Measurements from ENCODE around the gene SH3BP5. TPM values are rescaled to one million over a fixed set of nuclear protein-coding genes. Genes with fewer than 3 reads are reported as not detected.

Gene SH3BP5
- total and polyA plus RNA-seq, 2 experiments from 2014 or later = 37.8 to 39.2 TPM

DNA sequence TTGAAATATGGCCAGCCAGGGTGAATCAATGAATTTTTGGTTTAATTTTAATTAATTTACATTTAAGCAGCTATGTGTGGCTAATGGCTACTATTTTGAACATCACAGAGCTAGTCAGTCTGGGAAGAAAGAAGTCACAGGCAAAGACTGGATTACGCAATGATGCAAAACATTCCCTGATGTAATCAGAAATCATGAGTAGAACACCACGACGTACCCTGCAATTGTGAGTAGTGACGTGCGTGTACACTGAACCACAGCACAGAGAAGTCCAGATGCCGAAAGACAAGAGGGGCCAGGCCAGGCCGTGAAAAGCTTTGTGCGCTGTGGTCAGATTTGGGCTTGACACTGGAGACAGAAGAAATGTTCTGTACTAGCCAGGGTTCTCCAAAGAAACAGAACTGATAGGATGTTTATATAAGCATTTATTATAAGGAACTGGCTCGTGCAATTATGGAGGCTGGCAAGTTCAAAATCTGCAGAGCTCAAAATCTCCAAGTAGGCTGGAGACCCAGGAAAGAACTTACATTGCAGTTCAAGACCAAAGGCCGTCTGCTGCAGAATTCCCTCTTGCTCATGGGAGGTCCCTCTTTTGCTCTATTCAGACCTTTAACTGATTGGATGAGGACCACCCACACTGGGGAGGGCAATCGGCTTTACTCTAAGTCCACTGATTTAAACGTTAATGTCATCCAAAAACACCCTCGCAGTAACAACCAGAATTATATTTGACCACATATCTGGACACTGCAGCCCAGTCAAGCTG is 44.6 kb downstream of the SH3BP5 start:
- peak overlapping the region; percentile 43; the same call in 1 of the 2 replicates for H3K9ac ChIP-seq
- H3K27ac ChIP-seq = peak overlapping the region; percentile 55

DNA sequence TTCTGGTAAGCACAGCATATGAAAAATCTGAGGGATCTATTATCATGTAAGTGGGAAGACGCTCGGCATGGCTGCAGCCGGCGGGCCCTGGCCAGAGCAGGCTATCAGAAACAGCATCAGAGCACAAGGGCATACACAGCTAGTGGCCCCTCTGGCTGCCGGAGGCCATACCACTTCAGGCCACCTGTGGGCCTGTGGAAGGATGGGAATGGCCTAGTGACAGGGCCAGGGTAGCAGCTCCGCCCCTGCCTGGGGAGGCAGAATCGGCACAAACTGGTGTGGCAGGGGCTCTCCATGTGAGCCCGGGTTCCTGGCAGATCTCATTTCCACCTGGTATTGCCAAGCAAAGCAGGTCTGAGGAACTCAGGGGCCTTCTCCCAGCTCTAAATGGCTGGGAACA is 46.4 kb downstream of the SH3BP5 start:
- Histone ChIP-seq H3K79me2 (ENCODE audit: insufficient read depth) (peaks cover 100% of the 10 kb centered on the region), H3K36me3 (ENCODE audit: low read depth) (no peaks in the 10 kb centered on the region), H3K9me3 (ENCODE audit: low read depth) (no peaks in the 10 kb centered on the region), H2AFZ (no peak overlapping the region), H3K27ac (no peak overlapping the region), H3K4me2 (ENCODE audit: unreplicated experiment) (no peak overlapping the region), H3K4me3 (no peak overlapping the region), H3F3A (ENCODE audit: insufficient read depth) (peaks cover 9% of the 10 kb centered on the region; the same call in 1 of the 2 replicates), H3K27me3 (replicated peaks; ENCODE audit: insufficient read depth) (no peaks in the 10 kb centered on the region), H3K9me2 (ENCODE audit: insufficient read depth) (no peaks in the 10 kb centered on the region), H3K4me1 (ENCODE audit: insufficient read depth) (peaks cover 10% of the 10 kb centered on the region), H3K9ac (no peak overlapping the region), H4K20me1 (ENCODE audit: insufficient read depth) (no peaks in the 10 kb centered on the region)
- WGBS, 2 experiments (ENCODE audit: low coverage in 1 of 2, low lambda C conversion rate in 2 of 2, missing lambda C conversion rate in 2 of 2) = 84 to 86% methylated on average over 8 of the region's 8 CpGs
- TF ChIP-seq EZH2phosphoT487 (IDR thresholded peaks at IDR 0.05; ENCODE audit: insufficient read depth, low read depth) = no peak
- in situ Hi-C loops (cut with MboI) = no loop called here
- no peak for DNase-seq

More for the DNA sequence above, 44.6 kb downstream of the SH3BP5 start:
- Histone ChIP-seq H3K79me2 (ENCODE audit: insufficient read depth) (peaks cover 99% of the 10 kb centered on the region), H3K4me2 (ENCODE audit: unreplicated experiment) (peak overlapping the region; percentile 50), H3F3A (ENCODE audit: insufficient read depth) (peaks cover 9% of the 10 kb centered on the region; the same call in 1 of the 2 replicates), H3K36me3 (ENCODE audit: low read depth) (peaks cover 7% of the 10 kb centered on the region), H3K27me3 (replicated peaks; ENCODE audit: insufficient read depth) (no peaks in the 10 kb centered on the region), H3K4me3 (no peak overlapping the region), H3K9me2 (ENCODE audit: insufficient read depth) (no peaks in the 10 kb centered on the region), H2AFZ (no peak overlapping the region), H3K9me3 (ENCODE audit: low read depth) (no peaks in the 10 kb centered on the region), H3K4me1 (ENCODE audit: insufficient read depth) (peaks cover 10% of the 10 kb centered on the region), H4K20me1 (ENCODE audit: insufficient read depth) (no peaks in the 10 kb centered on the region)
- peak; percentile 89 for DNase-seq
- 52 to 54% methylated on average over 13 of the region's 13 CpGs for WGBS, 2 experiments (ENCODE audit: low coverage in 1 of 2, low lambda C conversion rate in 2 of 2, missing lambda C conversion rate in 2 of 2)
- TF ChIP-seq EZH2 (IDR thresholded peaks at IDR 0.05; ENCODE audit: insufficient read depth, poor library complexity, severe bottlenecking) (no peak), EZH2phosphoT487 (IDR thresholded peaks at IDR 0.05; ENCODE audit: insufficient read depth, low read depth) (no peak)
- in situ Hi-C loops (cut with MboI) = no loop called here

DNA sequence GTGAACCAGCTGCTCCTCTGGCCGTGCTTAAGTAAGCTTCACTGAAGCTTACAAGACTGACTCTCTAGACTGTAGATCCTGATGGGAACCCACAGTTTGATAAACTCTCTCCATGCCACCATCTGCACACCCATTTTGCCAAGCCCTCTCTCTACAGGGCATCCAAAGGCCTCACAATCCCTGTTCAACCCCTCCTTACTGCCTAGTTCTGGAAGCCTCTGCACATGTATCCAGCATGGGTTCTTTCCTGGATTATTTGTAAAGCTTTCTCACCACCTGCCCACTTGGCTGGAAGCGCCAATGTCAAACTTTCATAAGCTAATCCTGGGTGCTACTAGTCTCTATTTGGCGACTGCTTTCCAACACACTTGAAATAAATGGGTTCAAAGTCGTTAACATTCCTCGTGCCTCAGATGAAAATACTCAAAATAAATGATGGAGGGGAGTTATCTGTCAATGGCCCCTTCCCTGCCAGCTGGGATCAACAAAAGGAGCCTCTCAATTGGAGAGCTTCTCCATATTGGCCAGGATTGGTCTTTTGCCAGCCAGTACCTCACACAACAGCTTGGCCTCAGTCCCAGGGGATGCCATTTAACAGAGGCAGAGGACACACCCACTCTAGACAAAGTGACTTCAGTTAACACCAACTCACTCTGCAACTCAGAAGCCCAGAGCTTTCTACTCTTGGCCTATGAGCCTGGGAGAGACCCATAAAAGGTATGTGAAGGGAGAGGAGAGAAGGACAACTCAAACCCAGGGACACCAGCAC is 48.1 kb downstream of the SH3BP5 start:
- Histone ChIP-seq H3K4me3 (no peak overlapping the region), H3K9me2 (ENCODE audit: insufficient read depth) (no peaks in the 10 kb centered on the region), H3K9me3 (ENCODE audit: low read depth) (no peaks in the 10 kb centered on the region), H3K4me2 (ENCODE audit: unreplicated experiment) (no peak overlapping the region), H3K9ac (no peak overlapping the region), H3K4me1 (ENCODE audit: insufficient read depth) (peaks cover 13% of the 10 kb centered on the region), H3K79me2 (ENCODE audit: insufficient read depth) (peaks cover 99% of the 10 kb centered on the region), H4K20me1 (ENCODE audit: insufficient read depth) (no peaks in the 10 kb centered on the region), H2AFZ (no peak overlapping the region), H3K27ac (no peak overlapping the region), H3K36me3 (ENCODE audit: low read depth) (no peaks in the 10 kb centered on the region), H3K27me3 (replicated peaks; ENCODE audit: insufficient read depth) (no peaks in the 10 kb centered on the region), H3F3A (ENCODE audit: insufficient read depth) (peaks cover 9% of the 10 kb centered on the region; the same call in 1 of the 2 replicates)
- WGBS, 2 experiments (ENCODE audit: low coverage in 1 of 2, low lambda C conversion rate in 2 of 2, missing lambda C conversion rate in 2 of 2) = 97 to 99% methylated on average over 5 of the region's 5 CpGs
- TF ChIP-seq EZH2 (IDR thresholded peaks at IDR 0.05; ENCODE audit: insufficient read depth, poor library complexity, severe bottlenecking) = no peak
- no peak for TF ChIP-seq EZH2phosphoT487 (IDR thresholded peaks at IDR 0.05; ENCODE audit: insufficient read depth, low read depth)
- in situ Hi-C loops (cut with MboI) = no loop called here
- DNase-seq = peak; percentile 61

DNA sequence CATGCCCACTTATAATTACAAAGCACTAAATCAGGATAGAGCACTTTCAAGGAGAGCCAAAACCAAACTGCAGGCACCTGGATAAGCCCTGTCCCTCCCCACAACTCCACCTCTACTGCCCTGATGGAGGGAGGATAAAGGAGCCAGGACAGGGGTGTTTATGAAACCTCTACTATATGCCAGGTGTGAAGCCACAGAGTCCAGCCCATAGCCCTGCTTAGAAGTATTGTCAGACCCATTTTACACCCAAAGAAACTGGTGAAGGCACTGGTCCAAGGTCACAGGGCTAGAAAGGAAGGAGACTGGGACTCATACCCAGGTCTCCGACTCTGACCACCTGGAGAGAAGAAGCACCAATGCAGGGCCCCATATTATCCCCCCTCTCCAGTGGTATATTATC is 48.7 kb downstream of the SH3BP5 start:
- H3K36me3 ChIP-seq (ENCODE audit: low read depth) = no peaks in the 10 kb centered on the region
- DNase-seq = no peak
- H3K79me2 ChIP-seq (ENCODE audit: insufficient read depth) = peaks cover 99% of the 10 kb centered on the region
- in situ Hi-C loops (cut with MboI) = no loop called here
- H3K9me2 ChIP-seq (ENCODE audit: insufficient read depth) = no peaks in the 10 kb centered on the region
- TF ChIP-seq EZH2phosphoT487 (IDR thresholded peaks at IDR 0.05; ENCODE audit: insufficient read depth, low read depth) (no peak), EZH2 (IDR thresholded peaks at IDR 0.05; ENCODE audit: insufficient read depth, poor library complexity, severe bottlenecking) (no peak)
- no peak overlapping the region for H3K4me3 ChIP-seq
- H2AFZ ChIP-seq = no peak overlapping the region
- H3K27me3 ChIP-seq (replicated peaks; ENCODE audit: insufficient read depth) = no peaks in the 10 kb centered on the region
- H4K20me1 ChIP-seq (ENCODE audit: insufficient read depth) = no peaks in the 10 kb centered on the region
- H3K4me1 ChIP-seq (ENCODE audit: insufficient read depth) = peaks cover 13% of the 10 kb centered on the region
- no peak overlapping the region for H3K27ac ChIP-seq
- H3K9me3 ChIP-seq (ENCODE audit: low read depth) = no peaks in the 10 kb centered on the region
- H3F3A ChIP-seq (ENCODE audit: insufficient read depth) = peaks cover 9% of the 10 kb centered on the region; the same call in 1 of the 2 replicates
- no peak overlapping the region for H3K4me2 ChIP-seq (ENCODE audit: unreplicated experiment)
- no peak overlapping the region for H3K9ac ChIP-seq
- WGBS, 2 experiments (ENCODE audit: low coverage in 1 of 2, low lambda C conversion rate in 2 of 2, missing lambda C conversion rate in 2 of 2) = 100% methylated on average over 1 of the region's 1 CpG
